Measurements from ENCODE around the gene ANXA8. TPM values are rescaled to one million over a fixed set of nuclear protein-coding genes. Genes with fewer than 3 reads are reported as not detected.

The ANXA8 gene
- polyA plus RNA-seq, 3 donors: 0.52 to 2.9 (median 0.97) TPM

- Mint-ChIP-seq H3K4me3 (no peak overlapping the region), H3K27ac (no peak overlapping the region), H3K27me3 (ENCODE audit: low read depth in 3 of 3) (peaks cover 3 to 8% (median 6%) of the 10 kb centered on the region in 3 donors), H3K36me3 (no peaks in the 10 kb centered on the region), H3K4me1 (no peaks in the 10 kb centered on the region), H3K9me3 (peaks cover 0 to 6% (median 2%) of the 10 kb centered on the region in 7 donors)
- no peak overlapping the region for H3K27ac ChIP-seq (ENCODE audit: low read depth in 1 of 2, low read length in 2 of 2)
- no peaks in the 10 kb centered on the region for H3K4me1 ChIP-seq (ENCODE audit: control insufficient read depth in 1 of 2, insufficient read depth in 2 of 2, low read length in 2 of 2)
- H2AFZ ChIP-seq (ENCODE audit: insufficient read depth, low read depth, low read length, poor library complexity, severe bottlenecking): no peak overlapping the region
- H3K27me3 ChIP-seq (ENCODE audit: control insufficient read depth in 2 of 2, insufficient read depth in 2 of 2, low read length in 2 of 2): no peaks in the 10 kb centered on the region
- no peak for TF ChIP-seq CTCF (IDR thresholded peaks at IDR 0.05)
- H3K36me3 ChIP-seq (replicated peaks in 1 of 2; ENCODE audit: control insufficient read depth in 1 of 2, insufficient read depth in 2 of 2, low read length in 2 of 2): no peaks in the 10 kb centered on the region
- no peak overlapping the region for H3K4me2 ChIP-seq (replicated peaks; ENCODE audit: extremely low read depth, low read length, poor library complexity, severe bottlenecking)
- intact Hi-C loops (cut with micrococcal nuclease): no loop called here
- no peaks in the 10 kb centered on the region for H4K20me1 ChIP-seq (ENCODE audit: insufficient read depth, low read length)
- no peaks in the 10 kb centered on the region for H3K9me3 ChIP-seq (replicated peaks in 1 of 2; ENCODE audit: control insufficient read depth in 1 of 2, insufficient read depth in 1 of 2, low read length in 2 of 2)
- H3K4me3 ChIP-seq (replicated peaks in 1 of 3; ENCODE audit: low read depth in 2 of 3, low read length in 3 of 3): no peak overlapping the region
- no peak for DNase-seq
- H3K9ac ChIP-seq (ENCODE audit: insufficient read depth, low read length, poor library complexity, severe bottlenecking): no peak overlapping the region
- no peaks in the 10 kb centered on the region for H3K79me2 ChIP-seq (ENCODE audit: insufficient read depth, low read length)
Measured at GRCh38 chr10:47435081-47435480, 48.8 kb downstream of the ANXA8 start.

GRCh38 chr10:47425813-47426419 lies 58.0 kb downstream of the ANXA8 start:
- H3K27ac Mint-ChIP-seq: peak overlapping the region in 1 of 7 donors; percentile 1
- no peaks in the 10 kb centered on the region for H3K4me1 Mint-ChIP-seq
- Histone ChIP-seq H3K27ac (ENCODE audit: low read depth in 1 of 2, low read length in 2 of 2) (no peak overlapping the region), H3K9ac (ENCODE audit: insufficient read depth, low read length, poor library complexity, severe bottlenecking) (no peak overlapping the region), H3K4me2 (replicated peaks; ENCODE audit: extremely low read depth, low read length, poor library complexity, severe bottlenecking) (no peak overlapping the region), H3K4me3 (replicated peaks in 1 of 3; ENCODE audit: low read depth in 2 of 3, low read length in 3 of 3) (no peak overlapping the region), H4K20me1 (ENCODE audit: insufficient read depth, low read length) (no peaks in the 10 kb centered on the region), H2AFZ (ENCODE audit: insufficient read depth, low read depth, low read length, poor library complexity, severe bottlenecking) (no peak overlapping the region), H3K4me1 (ENCODE audit: control insufficient read depth in 1 of 2, insufficient read depth in 2 of 2, low read length in 2 of 2) (no peaks in the 10 kb centered on the region), H3K36me3 (replicated peaks in 1 of 2; ENCODE audit: control insufficient read depth in 1 of 2, insufficient read depth in 2 of 2, low read length in 2 of 2) (no peaks in the 10 kb centered on the region), H3K79me2 (ENCODE audit: insufficient read depth, low read length) (no peaks in the 10 kb centered on the region), H3K27me3 (ENCODE audit: control insufficient read depth in 2 of 2, insufficient read depth in 2 of 2, low read length in 2 of 2) (no peaks in the 10 kb centered on the region), H3K9me3 (replicated peaks in 1 of 2; ENCODE audit: control insufficient read depth in 1 of 2, insufficient read depth in 1 of 2, low read length in 2 of 2) (no peaks in the 10 kb centered on the region)
- no peak overlapping the region for H3K4me3 Mint-ChIP-seq
- peaks cover 0 to 10% (median 4%) of the 10 kb centered on the region in 7 donors for H3K9me3 Mint-ChIP-seq
- no peak for TF ChIP-seq CTCF (IDR thresholded peaks at IDR 0.05)
- H3K36me3 Mint-ChIP-seq: no peaks in the 10 kb centered on the region
- intact Hi-C loops (cut with micrococcal nuclease): no loop called here
- WGBS (ENCODE audit: insufficient coverage): 100% methylated on average over 4 of the region's 4 CpGs
- no peak for DNase-seq
- peaks cover 1 to 3% (median 2%) of the 10 kb centered on the region in 3 donors for H3K27me3 Mint-ChIP-seq (ENCODE audit: low read depth in 3 of 3)
